Mesothelial cell of epicardium (in vitro differentiated cells): ENCODE results near the gene ADARB1. TPM values are rescaled to one million over a fixed set of nuclear protein-coding genes. Genes with fewer than 3 reads are reported as not detected.

Source experiments
- DNase-seq, 2 experiments: peaks; one replicate each; pipeline ENCODE4 v3.0.0; 2021; ENCODE audit warnings: low spot score in 2 of 2; ENCODE audit not compliant: unreplicated experiment in 2 of 2
- H3K27ac Mint-ChIP-seq: 2 replicates; pipeline ENCODE4 v1.8.0; 2021; ENCODE audit warnings: mixed read lengths
- H3K27me3 Mint-ChIP-seq: 2 replicates; pipeline ENCODE4 v1.8.0; 2021; ENCODE audit warnings: low read depth, mixed read lengths
- H3K36me3 Mint-ChIP-seq: 2 replicates; pipeline ENCODE4 v1.8.0; 2021; ENCODE audit warnings: mixed read lengths
- H3K4me1 Mint-ChIP-seq: 2 replicates; pipeline ENCODE4 v1.8.0; 2021; ENCODE audit warnings: mixed read lengths
- H3K4me3 Mint-ChIP-seq: 2 replicates; pipeline ENCODE4 v1.8.0; 2021; ENCODE audit warnings: mild to moderate bottlenecking, moderate library complexity, mixed read lengths
- H3K9me3 Mint-ChIP-seq: 2 replicates; pipeline ENCODE4 v1.8.0; 2021; ENCODE audit warnings: mixed read lengths
- total RNA-seq: library from RNA; stranded (reverse); gene quantifications from 3 replicates; pipeline ENCODE4 v1.2.1, GENCODE V29; 2021
- TF ChIP-seq, protein P1 (sequence below): fragments of 200-600 bp; sonication (generic); IDR thresholded peaks from one replicate; pipeline ENCODE4 v1.5.0; 2021; ENCODE audit warnings: antibody characterized with exemption; ENCODE audit not compliant: unreplicated experiment

Gene ADARB1
- total RNA-seq, 1 donor from 2014 or later, result 26.5 TPM

DNA sequence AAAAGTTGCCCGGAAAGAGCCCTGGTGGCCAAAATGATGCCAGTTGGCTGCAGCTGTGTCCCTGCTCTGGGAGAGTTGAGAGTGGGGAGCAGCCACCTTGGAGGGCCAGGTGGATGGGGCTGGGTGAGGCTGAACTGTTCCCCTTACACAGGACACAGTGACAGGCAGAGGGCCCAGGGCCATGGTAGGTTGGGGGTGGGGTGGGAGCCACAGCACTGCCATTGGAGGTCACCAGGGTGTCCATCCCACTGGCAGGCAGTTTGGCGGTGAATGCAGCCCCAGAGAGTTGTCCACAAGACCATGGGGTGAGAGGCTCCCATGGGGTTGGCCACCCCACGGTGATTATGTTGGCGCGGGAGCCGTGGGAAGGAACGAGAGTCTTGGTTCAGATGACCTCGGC is 125.7 kb downstream of the ADARB1 start:
- H3K36me3 Mint-ChIP-seq, result peaks cover 4% of the 10 kb centered on the region

DNA sequence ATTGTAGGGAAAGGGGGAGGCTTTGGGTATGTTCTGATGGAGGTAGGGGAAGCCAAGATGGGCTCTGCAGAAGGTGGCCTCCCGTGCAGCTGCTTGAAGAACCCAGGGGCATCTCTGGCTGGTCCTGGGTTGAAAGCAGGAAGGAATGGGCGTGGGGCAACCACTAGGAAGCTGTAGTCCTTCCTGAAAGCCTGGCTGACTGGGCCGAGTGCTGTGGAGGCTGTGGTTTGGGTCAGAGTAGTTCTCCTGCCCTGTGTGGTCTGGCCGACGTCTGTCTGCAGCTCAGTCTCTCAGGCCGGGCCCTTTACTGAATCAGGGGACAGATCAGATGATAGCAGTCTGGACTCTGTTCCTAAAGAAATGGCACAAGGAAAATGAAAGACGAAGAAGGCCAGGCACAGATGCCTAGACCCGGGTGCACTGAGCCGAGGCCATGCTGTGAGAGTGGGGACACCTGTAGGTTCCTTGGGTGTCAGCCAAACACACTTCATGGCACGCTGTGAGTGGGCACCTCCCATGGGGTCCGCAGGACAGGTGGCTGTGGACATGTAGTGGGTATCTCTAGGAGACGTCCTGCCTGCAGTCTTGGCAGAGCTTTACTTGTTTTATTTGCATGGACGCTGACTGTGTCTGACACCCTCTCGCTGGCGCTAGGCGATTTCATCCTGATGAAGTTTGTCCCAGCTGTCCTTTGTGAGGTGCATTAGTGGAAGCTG is 126.4 kb downstream of the ADARB1 start:
- DNase-seq, result no peak
- Mint-ChIP-seq H3K9me3 (no peaks in the 10 kb centered on the region), H3K4me1 (no peaks in the 10 kb centered on the region), H3K36me3 (peaks cover 4% of the 10 kb centered on the region), H3K27me3 (no peaks in the 10 kb centered on the region), H3K4me3 (no peak overlapping the region), H3K27ac (no peak overlapping the region)
- TF ChIP-seq, protein P1, sequence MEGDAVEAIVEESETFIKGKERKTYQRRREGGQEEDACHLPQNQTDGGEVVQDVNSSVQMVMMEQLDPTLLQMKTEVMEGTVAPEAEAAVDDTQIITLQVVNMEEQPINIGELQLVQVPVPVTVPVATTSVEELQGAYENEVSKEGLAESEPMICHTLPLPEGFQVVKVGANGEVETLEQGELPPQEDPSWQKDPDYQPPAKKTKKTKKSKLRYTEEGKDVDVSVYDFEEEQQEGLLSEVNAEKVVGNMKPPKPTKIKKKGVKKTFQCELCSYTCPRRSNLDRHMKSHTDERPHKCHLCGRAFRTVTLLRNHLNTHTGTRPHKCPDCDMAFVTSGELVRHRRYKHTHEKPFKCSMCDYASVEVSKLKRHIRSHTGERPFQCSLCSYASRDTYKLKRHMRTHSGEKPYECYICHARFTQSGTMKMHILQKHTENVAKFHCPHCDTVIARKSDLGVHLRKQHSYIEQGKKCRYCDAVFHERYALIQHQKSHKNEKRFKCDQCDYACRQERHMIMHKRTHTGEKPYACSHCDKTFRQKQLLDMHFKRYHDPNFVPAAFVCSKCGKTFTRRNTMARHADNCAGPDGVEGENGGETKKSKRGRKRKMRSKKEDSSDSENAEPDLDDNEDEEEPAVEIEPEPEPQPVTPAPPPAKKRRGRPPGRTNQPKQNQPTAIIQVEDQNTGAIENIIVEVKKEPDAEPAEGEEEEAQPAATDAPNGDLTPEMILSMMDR, result no peak

More for the DNA sequence above, 125.7 kb downstream of the ADARB1 start:
- TF ChIP-seq, protein P1, result no peak
- H3K27me3 Mint-ChIP-seq, result no peaks in the 10 kb centered on the region
- no peaks in the 10 kb centered on the region for H3K4me1 Mint-ChIP-seq
- H3K4me3 Mint-ChIP-seq, result no peak overlapping the region
- no peak overlapping the region for H3K27ac Mint-ChIP-seq
- H3K9me3 Mint-ChIP-seq, result no peaks in the 10 kb centered on the region
- no peak for DNase-seq

DNA sequence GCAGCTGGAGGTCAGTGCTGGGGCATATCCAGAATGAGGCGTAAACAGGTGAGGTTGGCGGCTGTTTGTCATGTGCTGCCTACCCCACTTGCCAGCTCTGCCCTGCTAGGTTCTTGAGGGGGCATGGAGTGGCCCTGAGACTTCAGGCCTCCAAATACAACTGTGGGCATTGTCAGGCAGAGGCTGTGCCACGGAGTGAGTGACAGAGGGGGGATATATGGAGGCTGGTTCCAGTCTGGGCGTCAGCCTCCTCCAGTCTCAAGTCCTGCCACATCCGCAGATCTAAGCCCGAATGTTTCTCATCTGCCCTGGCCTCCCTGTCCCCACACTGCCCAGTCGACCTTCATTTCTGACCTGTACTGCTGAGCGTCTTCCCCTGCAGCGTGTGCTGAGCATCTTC is 128.0 kb downstream of the ADARB1 start:
- no peaks in the 10 kb centered on the region for H3K9me3 Mint-ChIP-seq
- DNase-seq, result no peak
- H3K36me3 Mint-ChIP-seq, result peaks cover 6% of the 10 kb centered on the region
- TF ChIP-seq, protein P1, result no peak
- H3K27me3 Mint-ChIP-seq, result no peaks in the 10 kb centered on the region
- no peak overlapping the region for H3K4me3 Mint-ChIP-seq
- H3K27ac Mint-ChIP-seq, result no peak overlapping the region
- H3K4me1 Mint-ChIP-seq, result no peaks in the 10 kb centered on the region

DNA sequence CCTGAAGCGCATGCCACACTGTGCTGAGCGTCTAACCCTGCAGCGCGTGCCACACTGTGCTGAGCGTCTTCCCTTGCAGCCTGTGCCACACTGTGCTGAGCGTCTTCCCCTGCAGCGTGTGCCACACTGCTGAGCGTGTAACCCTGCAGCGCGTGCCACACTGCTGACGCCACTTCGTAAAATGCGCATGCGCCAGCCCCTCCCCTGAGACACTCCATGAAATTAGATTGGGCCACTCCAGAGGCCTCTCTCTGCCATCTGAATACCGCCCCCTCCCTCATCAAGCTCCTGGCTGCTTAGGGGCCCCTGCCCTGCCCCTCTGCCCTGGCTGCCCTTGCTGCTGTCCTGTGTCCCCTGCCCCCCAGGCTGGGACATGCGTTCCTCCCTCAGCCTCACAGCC is 128.5 kb downstream of the ADARB1 start:
- H3K27ac Mint-ChIP-seq, result no peak overlapping the region
- no peaks in the 10 kb centered on the region for H3K4me1 Mint-ChIP-seq
- H3K27me3 Mint-ChIP-seq, result no peaks in the 10 kb centered on the region
- DNase-seq, result no peak
- no peaks in the 10 kb centered on the region for H3K9me3 Mint-ChIP-seq
- TF ChIP-seq, protein P1, result no peak
- H3K36me3 Mint-ChIP-seq, result peaks cover 6% of the 10 kb centered on the region
- no peak overlapping the region for H3K4me3 Mint-ChIP-seq

DNA sequence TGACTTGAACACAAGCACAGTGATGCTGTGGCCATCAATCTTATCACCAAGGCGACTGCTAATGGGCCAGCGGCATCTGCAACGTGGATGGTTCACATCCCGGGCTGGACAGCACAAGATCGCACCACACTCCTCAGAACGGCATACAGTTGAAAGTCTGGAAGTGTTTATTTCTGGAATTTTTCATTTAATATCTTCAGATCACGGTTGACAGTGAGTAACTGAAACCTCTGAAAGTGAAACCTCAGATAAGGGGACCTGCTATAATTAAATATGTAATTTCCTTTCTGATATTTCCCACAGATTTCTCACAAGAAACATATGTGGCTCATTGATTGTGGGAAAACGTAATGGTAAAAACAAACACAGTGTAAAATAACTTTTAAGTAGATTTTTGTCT is 129.6 kb downstream of the ADARB1 start:
- Mint-ChIP-seq H3K27ac (no peak overlapping the region), H3K27me3 (no peaks in the 10 kb centered on the region), H3K4me1 (no peaks in the 10 kb centered on the region), H3K9me3 (no peaks in the 10 kb centered on the region), H3K4me3 (no peak overlapping the region), H3K36me3 (peaks cover 6% of the 10 kb centered on the region)
- no peak for DNase-seq
- TF ChIP-seq, protein P1, result no peak

DNA sequence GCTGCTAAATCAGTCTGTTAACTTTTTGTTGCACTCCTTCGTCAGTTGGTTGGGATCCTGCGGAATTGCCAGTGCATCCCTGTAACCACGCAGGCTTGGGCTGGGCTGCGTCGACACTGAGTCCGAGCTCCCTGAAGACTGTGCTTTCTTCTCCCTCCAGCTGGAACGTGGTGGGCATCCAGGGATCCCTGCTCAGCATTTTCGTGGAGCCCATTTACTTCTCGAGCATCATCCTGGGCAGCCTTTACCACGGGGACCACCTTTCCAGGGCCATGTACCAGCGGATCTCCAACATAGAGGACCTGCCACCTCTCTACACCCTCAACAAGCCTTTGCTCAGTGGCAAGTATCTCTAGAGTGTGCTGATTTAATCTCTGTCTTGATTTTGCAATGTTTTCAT is 130.0 kb downstream of the ADARB1 start:
- no peaks in the 10 kb centered on the region for H3K4me1 Mint-ChIP-seq
- peaks cover 6% of the 10 kb centered on the region for H3K36me3 Mint-ChIP-seq
- TF ChIP-seq, protein P1, result no peak
- DNase-seq, result no peak
- no peak overlapping the region for H3K27ac Mint-ChIP-seq
- no peaks in the 10 kb centered on the region for H3K27me3 Mint-ChIP-seq
- no peak overlapping the region for H3K4me3 Mint-ChIP-seq
- no peaks in the 10 kb centered on the region for H3K9me3 Mint-ChIP-seq
